HTERT RPE-1 (cell line): ENCODE measurements around the gene HELZ.
"Not testable (repeated sequence)": the region's sequence is repeated elsewhere in the genome, so short reads cannot be mapped to it uniquely, and the experiment has no call there.

Experiments used
- in situ Hi-C: fragments of 300-500 bp; cut with MboI; formaldehyde crosslinking; loops from 4 replicates; pipeline ENCODE4 v1.14.3; 2020; ENCODE audit warnings: low sequenced_read_pairs

Gene HELZ

DNA sequence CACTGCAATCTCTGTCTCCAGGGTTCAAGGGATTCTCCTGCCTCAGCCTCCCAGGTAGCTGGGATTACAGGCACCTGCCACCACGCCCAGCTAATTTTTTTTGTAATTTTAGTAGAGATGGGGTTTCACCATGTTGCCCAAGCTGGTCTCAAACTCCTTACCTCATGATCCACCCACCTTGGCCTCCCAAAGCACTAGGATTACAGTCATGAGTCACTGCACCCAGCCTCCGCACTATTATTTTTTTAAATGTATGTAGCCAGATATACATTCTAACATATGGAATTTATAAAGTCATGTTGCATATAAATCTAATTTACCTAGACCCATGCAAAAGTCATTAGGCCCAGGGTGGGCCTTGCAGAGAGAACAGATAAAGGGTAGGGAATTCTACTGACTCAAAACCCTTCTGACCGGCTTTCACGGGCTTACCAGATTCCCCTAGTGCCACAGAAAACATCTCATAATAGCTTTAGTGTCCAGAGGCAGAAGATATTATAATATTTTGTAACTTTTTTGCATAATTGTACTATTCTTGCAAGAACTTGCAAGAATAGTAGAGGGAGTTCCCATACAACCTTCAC is 20.5 kb upstream of the HELZ start:
- in situ Hi-C loops, result no loop called here

DNA sequence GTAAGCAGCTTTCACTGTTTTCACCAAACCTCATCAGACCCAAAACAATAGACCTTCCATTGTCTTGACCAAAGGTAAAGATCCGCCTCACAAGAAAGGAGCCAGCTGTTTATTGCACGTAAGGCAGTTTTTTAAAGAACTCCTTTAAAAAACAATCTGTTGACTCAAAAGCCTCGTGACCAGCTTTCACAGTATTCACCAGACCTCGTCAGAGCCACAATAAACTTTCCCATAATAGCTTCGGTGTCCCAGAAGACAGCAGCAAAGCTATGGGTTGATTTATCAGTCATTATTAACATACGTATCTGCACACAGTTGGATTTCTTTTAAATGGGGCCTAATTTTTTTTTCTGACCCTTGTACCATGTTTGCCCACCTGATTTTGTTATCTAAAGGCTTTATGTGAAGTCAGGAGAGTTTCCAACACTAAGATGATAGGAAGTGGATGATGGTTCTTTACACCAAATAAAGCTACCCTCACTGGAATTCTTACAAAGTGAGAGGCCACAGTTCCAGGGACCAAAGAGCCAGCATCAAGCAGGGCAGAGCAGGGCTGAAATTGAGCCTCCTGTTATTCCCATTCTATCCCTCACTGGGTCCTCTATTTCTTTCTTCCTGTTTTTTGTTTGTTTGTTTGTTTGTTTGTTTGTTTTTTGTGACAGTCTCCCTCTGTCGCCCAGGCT is 17.6 kb upstream of the HELZ start:
- in situ Hi-C loops, result no loop called here

DNA sequence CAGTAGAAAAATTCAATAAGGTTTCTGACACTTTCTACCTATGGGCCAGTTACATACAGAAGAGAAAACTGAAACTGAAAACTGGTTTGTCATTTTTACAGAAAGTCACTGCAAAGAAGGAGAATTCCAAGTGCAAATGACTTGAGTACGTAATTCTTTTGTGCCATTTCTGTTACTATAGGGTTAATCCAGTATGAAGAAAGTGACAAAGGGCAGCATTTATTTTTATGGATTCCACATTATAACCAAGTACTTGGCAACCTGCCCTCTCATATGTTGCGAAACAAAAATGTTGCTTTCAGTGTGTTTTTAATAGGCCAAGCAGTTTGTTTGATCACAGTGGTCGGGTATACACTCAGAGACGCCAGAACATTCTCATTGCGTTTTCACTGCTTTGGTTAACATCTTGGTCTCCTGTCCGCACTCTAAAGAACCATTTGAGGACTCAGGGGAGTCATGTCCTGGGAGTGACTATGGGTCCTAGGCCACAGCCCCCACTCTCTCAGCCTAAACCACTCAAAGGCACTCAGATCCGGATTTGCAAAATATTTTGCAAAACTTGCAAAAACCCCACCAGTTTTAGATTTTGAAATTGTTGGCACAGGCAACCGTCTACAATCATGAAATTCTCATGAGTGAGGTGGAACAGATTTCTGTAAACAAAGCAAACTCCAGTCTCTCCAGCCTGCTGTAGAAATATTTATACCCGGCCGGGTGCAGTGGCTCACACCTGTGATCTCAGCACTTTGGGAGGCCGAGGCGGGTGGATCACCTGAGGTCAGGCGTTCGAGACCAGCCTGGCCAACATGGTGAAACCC is 15.4 kb upstream of the HELZ start:
- in situ Hi-C loops, result no loop called here

GRCh38 chr17:67258821-67259468 is 13.9 kb upstream of the HELZ start:
- in situ Hi-C loops, result no loop called here

- in situ Hi-C loops, result no loop called here
These were observed 11.2 kb upstream of the HELZ start for GRCh38 chr17:67256075-67256732.

DNA sequence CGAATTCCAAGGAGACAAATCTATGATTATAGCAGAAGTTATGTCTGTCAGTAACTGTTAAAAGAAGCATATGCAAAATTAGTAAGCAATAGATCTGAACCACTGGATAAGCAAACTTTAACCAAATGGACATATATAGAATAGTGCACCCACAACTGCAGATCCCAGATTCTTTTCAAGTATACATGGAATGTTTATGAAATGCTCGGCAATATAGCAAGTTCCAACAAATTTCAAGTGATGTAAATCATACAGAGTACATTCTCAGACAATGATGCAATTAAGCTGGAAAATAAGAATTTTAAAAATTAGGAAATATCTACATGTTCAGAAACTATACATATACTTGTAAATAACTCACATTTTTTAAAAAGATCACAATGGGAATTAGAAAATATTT is 8.4 kb upstream of the HELZ start:
- in situ Hi-C loops, result no loop called here

DNA sequence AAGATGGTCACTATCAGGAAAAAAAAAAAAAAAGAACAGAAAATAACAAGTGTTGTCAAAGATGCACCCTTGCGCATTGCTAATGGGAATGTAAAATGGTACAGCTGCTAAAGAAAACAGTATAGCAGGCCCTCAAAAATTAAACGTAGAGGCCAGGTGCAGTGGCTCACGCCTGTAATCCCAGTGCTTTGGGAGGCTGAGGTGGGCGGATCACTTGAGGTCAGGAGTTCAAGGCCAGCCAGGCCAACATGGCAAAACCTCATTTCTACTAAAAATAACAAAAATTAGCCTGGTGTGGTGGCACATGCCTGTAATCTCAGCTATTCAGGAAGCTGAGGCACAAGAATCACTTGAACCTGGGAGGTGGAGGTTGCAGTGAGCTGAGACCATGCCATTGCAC is 6.6 kb upstream of the HELZ start:
- in situ Hi-C loops, result not testable (repeated sequence)

DNA sequence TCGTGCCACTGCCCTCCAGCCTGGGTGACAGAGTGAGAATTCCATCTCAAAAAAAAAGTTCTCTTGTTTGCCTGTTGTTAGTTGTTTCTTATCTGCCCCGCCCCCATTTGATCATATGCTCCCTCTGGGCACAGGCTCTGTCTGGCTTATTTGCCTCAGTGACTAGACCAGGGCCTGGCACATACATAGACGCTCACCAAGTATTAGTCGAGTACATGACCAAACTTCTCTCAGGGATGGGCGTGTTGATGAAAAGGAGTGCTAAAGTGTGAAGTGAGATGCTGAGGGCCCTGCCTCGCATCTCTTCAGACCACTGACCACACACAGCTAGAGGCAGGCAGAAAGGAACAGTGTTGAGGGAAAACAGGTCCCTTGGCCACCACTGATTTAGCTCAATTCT is 3.3 kb upstream of the HELZ start:
- in situ Hi-C loops, result no loop called here

GRCh38 chr17:67247416-67247900 is 2.5 kb upstream of the HELZ start:
- in situ Hi-C loops, result no loop called here

DNA sequence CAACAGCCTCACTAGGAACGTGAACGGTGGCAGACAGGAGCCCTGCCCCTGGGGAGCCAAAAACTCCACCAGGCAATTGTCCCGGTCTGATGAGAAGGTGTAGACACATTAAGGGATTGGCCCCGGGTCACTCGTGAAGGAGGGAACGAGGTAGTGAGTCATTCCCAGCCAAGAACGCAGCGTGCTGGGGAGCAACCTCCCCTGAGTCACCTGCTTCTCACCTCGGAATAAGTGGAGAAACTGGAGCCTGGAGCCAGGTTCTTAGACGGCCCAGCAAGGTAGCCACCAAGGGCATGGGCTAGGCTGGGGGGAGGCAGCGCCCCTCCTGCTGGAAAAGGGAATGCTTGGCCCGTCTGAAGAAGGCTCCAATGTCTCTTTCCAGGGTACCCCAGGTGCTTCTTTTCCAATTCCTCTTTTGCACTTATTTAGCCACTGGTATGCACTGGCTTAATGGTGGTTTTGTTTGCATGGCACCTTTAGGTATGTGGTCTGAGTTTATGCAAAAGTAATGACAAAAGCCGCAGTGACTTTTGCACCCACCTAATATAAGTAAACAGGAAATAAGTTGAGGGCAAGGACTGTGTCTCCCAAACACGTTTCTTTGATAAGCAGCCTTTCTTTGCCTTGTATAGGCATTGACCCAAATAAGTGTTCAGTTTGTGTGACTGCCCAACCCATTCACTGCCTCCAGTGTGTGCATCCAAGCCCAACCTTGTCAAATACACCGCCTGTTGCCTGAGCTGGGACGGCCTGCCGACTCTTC is 1.8 kb upstream of the HELZ start:
- in situ Hi-C loops, result no loop called here

- in situ Hi-C loops, result no loop called here
These were observed 1.3 kb upstream of the HELZ start for GRCh38 chr17:67246403-67246652.

GRCh38 chr17:67245694-67246402 is 852 bp upstream of the HELZ start:
- in situ Hi-C loops, result no loop called here

- in situ Hi-C loops, result no loop called here
These were observed 444 bp downstream of the HELZ start for GRCh38 chr17:67244431-67245072.

- in situ Hi-C loops, result no loop called here
These were observed 1.7 kb downstream of the HELZ start for GRCh38 chr17:67243284-67243683.

- in situ Hi-C loops, result no loop called here
These were observed 3.2 kb downstream of the HELZ start for GRCh38 chr17:67241719-67242341.

DNA sequence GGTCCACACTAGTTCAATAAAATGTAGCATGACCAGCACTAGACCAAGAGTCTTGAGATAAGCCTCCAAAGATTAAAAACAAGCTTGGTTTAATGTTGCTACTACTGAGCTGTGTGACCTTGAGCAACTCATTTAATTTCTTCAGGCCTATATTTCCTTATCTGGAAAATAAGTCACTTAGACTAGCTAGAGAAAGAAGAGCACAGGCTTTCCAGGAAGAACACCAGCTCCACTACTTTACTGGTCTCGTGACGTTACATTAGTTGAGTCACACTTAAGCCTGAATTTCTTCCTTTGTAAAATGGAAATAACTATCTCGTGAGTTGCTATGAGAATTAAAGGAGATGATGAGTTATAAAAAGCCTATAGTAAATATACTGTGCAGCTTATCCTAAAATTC is 5.4 kb downstream of the HELZ start:
- in situ Hi-C loops, result no loop called here

GRCh38 chr17:67238991-67239390 is 6.0 kb downstream of the HELZ start:
- in situ Hi-C loops, result no loop called here

DNA sequence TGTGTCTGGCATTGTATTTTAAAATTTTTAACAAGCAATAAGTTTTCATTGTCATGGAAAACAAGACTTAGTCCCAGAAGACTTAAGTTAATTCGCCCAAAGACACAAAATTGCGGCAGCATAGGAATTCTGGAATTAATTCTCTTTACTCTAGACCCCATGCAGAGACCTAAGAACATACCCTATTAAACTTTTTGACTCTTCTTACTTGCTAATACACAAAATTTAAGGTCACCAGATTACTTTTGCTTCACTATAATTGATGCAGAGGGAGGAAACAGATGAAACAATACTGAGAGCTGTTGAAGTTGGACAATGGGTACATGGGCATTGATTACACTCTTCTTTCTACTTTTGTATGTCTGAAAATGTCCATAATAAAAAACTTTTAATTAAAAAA is 12.6 kb downstream of the HELZ start:
- in situ Hi-C loops, result no loop called here
